GM18502 (cell line): ENCODE data around the gene MAP1LC3B.

ENCODE experiments used
- ATAC-seq: cut with Tn5 transposase; IDR thresholded peaks from one replicate; pipeline ENCODE4 v1.9.1; 2021; ENCODE audit warnings: mild to moderate bottlenecking; ENCODE audit not compliant: unreplicated experiment, poor library complexity

The MAP1LC3B gene

GRCh38 chr16:87406495-87407088, 14.5 kb downstream of the MAP1LC3B start:
- no peak for ATAC-seq

- no peak for ATAC-seq
Observed at GRCh38 chr16:87407511-87408112, 15.5 kb downstream of the MAP1LC3B start.

- ATAC-seq, result no peak
Observed at GRCh38 chr16:87409153-87409552, 17.0 kb downstream of the MAP1LC3B start.

- no peak for ATAC-seq
Observed at GRCh38 chr16:87409781-87410180, 17.6 kb downstream of the MAP1LC3B start.

- ATAC-seq, result no peak
Observed at GRCh38 chr16:87410530-87410929, 18.4 kb downstream of the MAP1LC3B start.

- ATAC-seq, result no peak
Observed at GRCh38 chr16:87410968-87411367, 18.8 kb downstream of the MAP1LC3B start.

GRCh38 chr16:87411375-87412271, 19.5 kb downstream of the MAP1LC3B start:
- no peak for ATAC-seq

GRCh38 chr16:87412371-87412995, 20.3 kb downstream of the MAP1LC3B start:
- ATAC-seq, result no peak

GRCh38 chr16:87412996-87413421, 20.9 kb downstream of the MAP1LC3B start:
- no peak for ATAC-seq

- no peak for ATAC-seq
Observed at GRCh38 chr16:87414251-87414680, 22.1 kb downstream of the MAP1LC3B start.

- no peak for ATAC-seq
Observed at GRCh38 chr16:87415441-87415840, 23.3 kb downstream of the MAP1LC3B start.

GRCh38 chr16:87416826-87417527, 24.8 kb downstream of the MAP1LC3B start:
- no peak for ATAC-seq

- ATAC-seq, result no peak
Observed at GRCh38 chr16:87417528-87417910, 25.4 kb downstream of the MAP1LC3B start.

- ATAC-seq, result no peak
Observed at GRCh38 chr16:87418216-87418615, 26.1 kb downstream of the MAP1LC3B start.

GRCh38 chr16:87418644-87419043, 26.5 kb downstream of the MAP1LC3B start:
- no peak for ATAC-seq

- ATAC-seq, result no peak
Observed at GRCh38 chr16:87420026-87421002, 28.2 kb downstream of the MAP1LC3B start.

GRCh38 chr16:87421003-87421912, 29.1 kb downstream of the MAP1LC3B start:
- no peak for ATAC-seq

- ATAC-seq, result no peak
Observed at GRCh38 chr16:87422106-87422505, 30.0 kb downstream of the MAP1LC3B start.
